ENCODE measurements around the gene NR2F6. TPM values are rescaled to one million over a fixed set of nuclear protein-coding genes. Genes with fewer than 3 reads are reported as not detected.

Gene NR2F6
- total RNA-seq, 1 experiment from 2014 or later: 90.8 TPM

DNA sequence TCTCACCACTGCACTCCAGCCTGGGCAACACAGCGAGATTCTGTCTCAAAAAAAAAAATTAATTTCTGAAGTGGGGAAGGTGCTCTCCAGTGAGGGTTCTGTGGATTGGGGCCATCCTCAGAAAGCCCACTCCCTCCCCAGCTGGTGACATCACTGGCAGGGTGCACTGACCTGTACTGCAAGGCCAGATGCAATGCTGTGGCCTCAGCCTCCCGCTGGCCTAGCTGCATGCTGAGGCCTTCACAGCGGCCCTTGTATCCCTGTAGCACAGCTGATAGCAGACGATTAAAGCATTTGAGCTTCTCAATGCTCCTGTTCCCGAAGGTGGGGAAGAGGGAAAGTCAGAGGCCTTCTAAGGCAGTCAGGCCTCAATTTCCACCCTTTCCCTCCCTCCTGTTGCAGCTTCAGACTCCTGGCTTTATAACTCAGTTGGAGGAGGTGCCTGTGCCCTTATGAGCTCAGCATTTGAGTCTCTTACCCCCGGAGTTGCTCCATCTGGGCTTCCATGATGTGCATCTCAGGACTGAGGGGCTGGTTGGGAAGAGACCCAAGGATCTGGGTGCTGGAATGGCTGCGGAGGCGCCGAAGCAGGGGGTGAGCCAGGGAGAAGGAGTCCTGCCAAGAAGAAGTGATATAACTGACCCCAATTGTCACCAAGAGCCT, 13.5 kb upstream of the NR2F6 start:
- intact Hi-C loops (cut with micrococcal nuclease; ENCODE audit: unreplicated experiment): no loop called here
- Histone ChIP-seq H3K9me3 (ENCODE audit: insufficient read depth, low read depth) (no peaks in the 10 kb centered on the region), H2AFZ (no peak overlapping the region), H3K36me3 (ENCODE audit: low read depth) (no peaks in the 10 kb centered on the region), H3K4me2 (no peak overlapping the region), H3F3A (ENCODE audit: insufficient read depth, low read depth) (peaks cover 20% of the 10 kb centered on the region), H3K27ac (no peak overlapping the region), H3K4me1 (replicated peaks; ENCODE audit: insufficient read depth) (peaks cover 19% of the 10 kb centered on the region), H3K27me3 (ENCODE audit: insufficient read depth, low read depth) (no peaks in the 10 kb centered on the region), H3K79me2 (ENCODE audit: low read depth) (no peaks in the 10 kb centered on the region), H4K20me1 (ENCODE audit: insufficient read depth) (no peaks in the 10 kb centered on the region), H3K9me2 (ENCODE audit: insufficient read depth) (no peaks in the 10 kb centered on the region), H3K4me3 (no peak overlapping the region)
- BruUV-seq (replicated peaks): no TSS peak
- no peak for DNase-seq
- POLR2A ChIA-PET (ENCODE audit: unreplicated experiment): no interaction called here
- CTCF ChIA-PET: interaction anchor here (0.6 kb wide), 3 partner anchors 22 to 193 kb away, joined by 3 to 8 read pairs (median 4); no protein-coding TSS in a partner anchor
- TF ChIP-seq EZH2 (IDR thresholded peaks at IDR 0.05; ENCODE audit: low read depth): no peak
- TF ChIP-seq CTCF (conservative IDR thresholded peaks at IDR 0.05): no peak

DNA sequence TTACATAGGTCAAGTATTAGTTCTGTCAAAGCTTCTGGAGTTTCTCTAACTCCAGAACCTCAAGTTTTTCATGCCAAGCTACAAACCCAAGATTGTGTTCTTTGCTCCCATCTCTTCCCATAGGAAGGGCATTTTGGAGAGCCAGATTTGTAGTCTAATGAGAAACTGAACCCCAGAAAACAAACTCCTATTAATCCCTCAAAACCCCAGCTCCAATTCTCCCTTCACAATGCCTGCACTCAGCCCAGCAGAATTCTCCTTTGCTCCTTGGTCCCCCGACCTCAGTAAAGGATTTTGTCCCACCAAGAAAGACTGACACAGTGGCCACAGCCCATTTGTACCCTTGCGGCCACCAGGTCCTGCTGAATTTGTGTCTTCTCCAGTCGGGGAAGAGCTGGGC, 10.4 kb upstream of the NR2F6 start:
- POLR2A ChIA-PET (ENCODE audit: unreplicated experiment): no interaction called here

GRCh38 chr19:17255150-17255621, 9.5 kb upstream of the NR2F6 start:
- peak; percentile 77 to 95 for DNase-seq
- Histone ChIP-seq H3F3A (ENCODE audit: insufficient read depth, low read depth) (peaks cover 22% of the 10 kb centered on the region), H3K27me3 (ENCODE audit: insufficient read depth, low read depth) (no peaks in the 10 kb centered on the region), H2AFZ (0 out of 2 replicates have a peak overlapping the region, but pooled peaks have one; percentile 3), H3K79me2 (ENCODE audit: low read depth) (no peaks in the 10 kb centered on the region), H3K9me2 (ENCODE audit: insufficient read depth) (no peaks in the 10 kb centered on the region), H3K9me3 (ENCODE audit: insufficient read depth, low read depth) (no peaks in the 10 kb centered on the region), H3K4me2 (peak overlapping the region; percentile 53), H4K20me1 (ENCODE audit: insufficient read depth) (no peaks in the 10 kb centered on the region), H3K36me3 (ENCODE audit: low read depth) (no peaks in the 10 kb centered on the region), H3K27ac (peak overlapping the region; percentile 68), H3K4me3 (no peak overlapping the region), H3K4me1 (replicated peaks; ENCODE audit: insufficient read depth) (peaks cover 17% of the 10 kb centered on the region)
- CTCF ChIA-PET: interaction anchor here (0.7 kb wide), 1 partner anchor 54 kb away, joined by 3 read pairs; no protein-coding TSS in a partner anchor
- BruUV-seq (replicated peaks): no TSS peak
- TF ChIP-seq CTCF (conservative IDR thresholded peaks at IDR 0.05) (no peak), EZH2 (IDR thresholded peaks at IDR 0.05; ENCODE audit: low read depth) (no peak)
- intact Hi-C loops (cut with micrococcal nuclease; ENCODE audit: unreplicated experiment): no loop called here
- POLR2A ChIA-PET (ENCODE audit: unreplicated experiment): interaction anchor here (0.6 to 1.2 kb wide), 5 partner anchors 10 to 75 kb away, joined by 3 to 13 read pairs (median 5); partner anchors contain the start of genes BABAM1 and USE1

More for the DNA sequence above, 10.4 kb upstream of the NR2F6 start:
- TF ChIP-seq EZH2 (IDR thresholded peaks at IDR 0.05; ENCODE audit: low read depth): no peak
- TF ChIP-seq CTCF (conservative IDR thresholded peaks at IDR 0.05): no peak
- intact Hi-C loops (cut with micrococcal nuclease; ENCODE audit: unreplicated experiment): no loop called here
- no TSS peak for BruUV-seq (replicated peaks)
- Histone ChIP-seq H3K4me2 (no peak overlapping the region; the same call in 1 of the 2 replicates), H3K36me3 (ENCODE audit: low read depth) (no peaks in the 10 kb centered on the region), H3K27me3 (ENCODE audit: insufficient read depth, low read depth) (no peaks in the 10 kb centered on the region), H3K27ac (no peak overlapping the region), H3K4me3 (no peak overlapping the region), H3K4me1 (replicated peaks; ENCODE audit: insufficient read depth) (peaks cover 19% of the 10 kb centered on the region), H3K9me3 (ENCODE audit: insufficient read depth, low read depth) (no peaks in the 10 kb centered on the region), H3F3A (ENCODE audit: insufficient read depth, low read depth) (peaks cover 22% of the 10 kb centered on the region), H2AFZ (no peak overlapping the region), H3K79me2 (ENCODE audit: low read depth) (no peaks in the 10 kb centered on the region), H3K9me2 (ENCODE audit: insufficient read depth) (no peaks in the 10 kb centered on the region), H4K20me1 (ENCODE audit: insufficient read depth) (no peaks in the 10 kb centered on the region)
- DNase-seq: peak in 1 of 2 experiments; percentile 29
- CTCF ChIA-PET: no interaction called here
